Esophagus squamous epithelium (tissue), 5 donors: ENCODE data around the gene GABBR2. TPM values are rescaled to one million over a fixed set of nuclear protein-coding genes. Genes with fewer than 3 reads are reported as not detected.

ENCODE experiments used
- DNase-seq: peaks from one replicate; lab custom pipeline; 2025; lab: John Stamatoyannopoulos, UW
- H3K27ac ChIP-seq, 4 donors: fragments of 200-600 bp; sonication (generic); one replicate each; pipeline ENCODE4 v1.5.1; 2016 to 2019; ENCODE audit warnings: mild to moderate bottlenecking in 1 of 4
- H3K27me3 ChIP-seq, 4 donors: fragments of 200-600 bp; sonication (generic); 1 replicate in 3 of 4; 2 replicates in 1 of 4; pipeline versions ENCODE4 v1.5.1 to v1.6.0; 2017 to 2021; ENCODE audit warnings: antibody characterized with exemption in 1 of 4
- H3K36me3 ChIP-seq, 3 donors: fragments of 200-600 bp; sonication (generic); one replicate each; pipeline ENCODE4 v1.5.1; 2016 to 2019
- H3K4me1 ChIP-seq, 3 donors: fragments of 200-600 bp; sonication (generic); one replicate each; pipeline ENCODE4 v1.5.1; 2017 to 2019
- H3K4me3 ChIP-seq, 4 donors: fragments of 200-600 bp; sonication (generic); 1 replicate in 3 of 4; 2 replicates in 1 of 4; pipeline ENCODE4 v1.5.1; 2016 to 2019; ENCODE audit warnings: mild to moderate bottlenecking in 2 of 4, moderate library complexity in 1 of 4
- H3K9me3 ChIP-seq, 3 donors: fragments of 200-600 bp; sonication (generic); one replicate each; pipeline ENCODE4 v1.5.1; 2016 to 2019
- POLR2A ChIP-seq, 4 donors: fragments of 450-650 bp; IDR thresholded peaks; one replicate each; pipeline ENCODE4 v1.6.1; 2017; ENCODE audit warnings: antibody characterized with exemption in 4 of 4, mild to moderate bottlenecking in 4 of 4, moderate library complexity in 3 of 4
- WGBS, 2 donors: methylation state at CpG; one replicate each; pipeline ENCODE4 v1.1.5; 2018; 5-methylcytosine and 5-hydroxymethylcytosine counted together
- intact Hi-C: fragments of 100-400 bp; cut with DNase I; formaldehyde crosslinking; loops from one replicate; pipeline ENCODE4 v1.15.0; 2022
- total RNA-seq, 4 donors: library from RNA; depleted of rRNA; stranded (reverse); fragments of >200 nt; gene quantifications; one replicate each; pipeline ENCODE4 v1.1.0, GENCODE V29; 2016
- TF ChIP-seq, protein P1 (sequence below), 6 experiments: fragments of 450-650 bp in 4 of 6; fragments of 200-600 bp in 2 of 6; sonication (generic) in 2 of 6; IDR thresholded peaks; one replicate each; pipeline ENCODE4 v1.5.1; 2016 to 2019; ENCODE audit warnings: antibody characterized with exemption in 6 of 6, mild to moderate bottlenecking in 4 of 6, moderate library complexity in 4 of 6
- donor health status: DM: yes; HTN: yes; CAD: no.

The GABBR2 gene
- total RNA-seq: not detected

DNA sequence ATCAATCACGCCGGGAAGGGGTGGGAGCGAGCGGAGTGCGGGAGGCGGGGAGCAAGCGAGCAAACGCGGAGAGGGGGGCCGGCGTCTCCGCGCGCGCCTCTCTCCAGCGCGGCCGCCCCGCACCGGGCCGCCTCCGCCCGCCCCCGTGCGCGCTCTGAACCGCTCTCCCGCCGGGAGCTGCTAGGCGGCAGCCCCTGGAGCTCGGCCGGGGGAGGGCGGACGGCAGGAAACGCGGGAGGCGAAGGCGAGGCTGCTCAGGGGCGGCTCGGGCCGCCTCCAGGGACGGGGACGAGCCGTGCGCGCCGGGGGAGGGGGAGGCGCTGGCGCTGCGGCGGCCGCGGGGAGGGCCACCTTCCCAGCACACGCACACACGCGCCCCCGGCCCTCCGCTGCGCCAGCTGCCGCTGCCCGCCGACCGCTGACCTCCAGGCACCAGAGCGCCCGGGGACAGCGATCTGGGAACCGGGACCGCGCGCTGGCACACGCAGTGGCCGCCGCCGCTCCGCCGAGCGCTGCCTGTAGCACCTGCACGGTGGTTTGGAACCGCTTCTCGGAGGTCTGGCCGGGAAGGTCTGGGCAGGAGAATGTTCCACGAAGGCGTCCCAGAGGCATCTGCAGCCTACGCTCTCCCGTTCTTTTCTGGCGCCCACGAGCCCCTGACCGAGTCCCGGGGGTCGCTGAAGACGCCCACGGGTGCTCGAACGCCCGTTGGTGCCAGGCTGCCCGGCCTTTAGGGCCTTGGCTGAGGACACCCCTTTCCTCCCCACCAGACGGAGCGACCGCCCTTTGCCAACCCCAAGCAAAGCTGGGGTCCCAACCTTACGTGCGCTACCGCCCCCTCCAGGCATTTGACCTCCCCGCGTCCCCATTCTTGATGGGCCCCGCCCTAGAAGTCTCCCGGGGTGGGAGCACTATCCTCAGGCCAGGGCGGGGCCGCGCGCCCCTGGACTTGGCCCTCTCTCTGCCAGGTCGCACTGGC, at the start of gene GABBR2:
Gene GABBR2 (minus strand): TSS at position 3 of the 979 bp plus-strand sequence. CDS start 198 bp downstream, outside the sequence.
- Histone ChIP-seq H3K4me3 (peak within 1 kb of the TSS; percentile 6 to 54 (median 23)), H3K36me3 (no peaks in the 10 kb centered on the region), H3K27me3 (peaks cover 9 to 88% (median 23%) of the 10 kb centered on the region in 4 donors), H3K9me3 (no peaks in the 10 kb centered on the region), H3K27ac (no peak within 1 kb of the TSS), H3K4me1 (peaks cover 4 to 27% (median 7%) of the 10 kb centered on the region in 3 donors)
- no peak for DNase-seq
- TF ChIP-seq, protein P1, sequence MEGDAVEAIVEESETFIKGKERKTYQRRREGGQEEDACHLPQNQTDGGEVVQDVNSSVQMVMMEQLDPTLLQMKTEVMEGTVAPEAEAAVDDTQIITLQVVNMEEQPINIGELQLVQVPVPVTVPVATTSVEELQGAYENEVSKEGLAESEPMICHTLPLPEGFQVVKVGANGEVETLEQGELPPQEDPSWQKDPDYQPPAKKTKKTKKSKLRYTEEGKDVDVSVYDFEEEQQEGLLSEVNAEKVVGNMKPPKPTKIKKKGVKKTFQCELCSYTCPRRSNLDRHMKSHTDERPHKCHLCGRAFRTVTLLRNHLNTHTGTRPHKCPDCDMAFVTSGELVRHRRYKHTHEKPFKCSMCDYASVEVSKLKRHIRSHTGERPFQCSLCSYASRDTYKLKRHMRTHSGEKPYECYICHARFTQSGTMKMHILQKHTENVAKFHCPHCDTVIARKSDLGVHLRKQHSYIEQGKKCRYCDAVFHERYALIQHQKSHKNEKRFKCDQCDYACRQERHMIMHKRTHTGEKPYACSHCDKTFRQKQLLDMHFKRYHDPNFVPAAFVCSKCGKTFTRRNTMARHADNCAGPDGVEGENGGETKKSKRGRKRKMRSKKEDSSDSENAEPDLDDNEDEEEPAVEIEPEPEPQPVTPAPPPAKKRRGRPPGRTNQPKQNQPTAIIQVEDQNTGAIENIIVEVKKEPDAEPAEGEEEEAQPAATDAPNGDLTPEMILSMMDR (IDR thresholded peaks at IDR 0.05): no peak
- no peak for TF ChIP-seq POLR2A (IDR thresholded peaks at IDR 0.05)
- intact Hi-C loops: no loop called here
- 20% methylated on average over 2 of the region's 111 CpGs; no CpG with 5 or more reads in 1 of the 2 donors for WGBS, 2 donors

- Histone ChIP-seq H3K9me3 (no peaks in the 10 kb centered on the region), H3K27me3 (no peaks in the 10 kb centered on the region), H3K4me3 (no peak overlapping the region), H3K36me3 (peaks cover 0 to 95% (median 0%) of the 10 kb centered on the region in 3 donors), H3K4me1 (no peaks in the 10 kb centered on the region), H3K27ac (no peak overlapping the region)
- no peak for DNase-seq
- intact Hi-C loops: no loop called here
- 90 to 96% methylated on average over 6 of the region's 6 CpGs for WGBS, 2 donors
- no peak for TF ChIP-seq POLR2A (IDR thresholded peaks at IDR 0.05)
- TF ChIP-seq, protein P1 (IDR thresholded peaks at IDR 0.05): no peak
Observed at GRCh38 chr9:98755006-98755618, 46.4 kb upstream of the GABBR2 start.

DNA sequence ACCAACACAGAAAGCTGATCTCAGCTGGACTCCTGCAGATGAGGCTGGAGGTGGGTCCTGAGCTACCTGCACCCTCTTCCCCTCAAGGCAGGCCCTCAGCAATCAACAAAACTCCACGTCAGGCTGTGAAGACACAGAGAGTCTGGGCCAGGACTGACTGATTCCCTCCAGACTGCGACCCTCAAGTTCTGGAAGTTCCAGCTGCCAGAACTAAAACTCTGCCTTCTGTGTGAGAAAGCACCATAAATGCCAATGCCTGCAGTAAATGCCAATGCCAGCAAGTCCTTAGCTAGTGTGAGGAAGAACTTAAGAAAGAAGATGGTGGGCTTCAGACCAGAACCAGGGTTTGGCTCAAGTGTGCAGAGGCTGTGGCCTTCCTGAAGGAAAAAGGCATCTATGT, 42.5 kb upstream of the GABBR2 start:
- no peaks in the 10 kb centered on the region for H3K9me3 ChIP-seq
- intact Hi-C loops: no loop called here
- H3K27me3 ChIP-seq: no peaks in the 10 kb centered on the region
- H3K4me1 ChIP-seq: no peaks in the 10 kb centered on the region
- no peak for TF ChIP-seq POLR2A (IDR thresholded peaks at IDR 0.05)
- TF ChIP-seq, protein P1 (IDR thresholded peaks at IDR 0.05): no peak
- no peak overlapping the region for H3K4me3 ChIP-seq
- WGBS, 2 donors: 75 to 78% methylated on average over 2 of the region's 2 CpGs
- H3K36me3 ChIP-seq: peaks cover 0 to 92% (median 0%) of the 10 kb centered on the region in 3 donors
- H3K27ac ChIP-seq: no peak overlapping the region
- DNase-seq: no peak

GRCh38 chr9:98750364-98751060, 41.8 kb upstream of the GABBR2 start:
- WGBS, 2 donors: 79 to 81% methylated on average over 5 of the region's 5 CpGs

More at GRCh38 chr9:98750364-98751060, 41.8 kb upstream of the GABBR2 start:
- Histone ChIP-seq H3K9me3 (no peaks in the 10 kb centered on the region), H3K4me3 (no peak overlapping the region), H3K27ac (no peak overlapping the region), H3K36me3 (peaks cover 0 to 92% (median 0%) of the 10 kb centered on the region in 3 donors), H3K4me1 (no peaks in the 10 kb centered on the region), H3K27me3 (no peaks in the 10 kb centered on the region)
- intact Hi-C loops: no loop called here
- DNase-seq: no peak
- TF ChIP-seq, protein P1 (IDR thresholded peaks at IDR 0.05): no peak
- TF ChIP-seq POLR2A (IDR thresholded peaks at IDR 0.05): no peak
